Measurements from ENCODE around the gene KIF20B.

DNA sequence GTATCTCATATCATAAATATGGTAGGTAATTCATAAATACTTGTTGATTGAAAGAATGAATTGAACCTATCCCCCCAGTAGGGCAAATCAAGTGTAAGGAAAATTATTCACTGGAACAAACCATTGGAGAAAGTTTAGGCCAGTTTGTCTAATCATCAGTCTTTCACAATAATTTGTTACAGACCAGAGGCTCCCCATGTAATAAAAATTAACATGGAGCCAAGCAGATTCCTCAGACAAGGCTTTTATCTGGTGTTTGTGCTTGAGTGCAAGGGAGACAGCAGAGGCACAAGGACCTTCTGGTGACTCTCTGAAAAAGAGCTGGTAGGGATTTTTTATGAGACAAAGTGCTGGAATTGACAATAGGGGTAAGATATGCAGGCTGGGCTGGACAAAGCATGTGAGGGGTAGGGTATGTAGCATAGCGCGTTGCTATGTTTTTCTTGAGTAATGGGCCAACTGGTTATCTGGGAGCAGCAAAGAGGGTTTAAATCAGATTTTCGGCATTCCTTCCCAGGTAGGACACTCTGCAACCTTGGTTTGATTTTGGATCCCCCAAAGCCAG, 48.5 kb upstream of the KIF20B start:
- no peak for TF ChIP-seq POLR2A (IDR thresholded peaks at IDR 0.05)
- TF ChIP-seq, protein P1, sequence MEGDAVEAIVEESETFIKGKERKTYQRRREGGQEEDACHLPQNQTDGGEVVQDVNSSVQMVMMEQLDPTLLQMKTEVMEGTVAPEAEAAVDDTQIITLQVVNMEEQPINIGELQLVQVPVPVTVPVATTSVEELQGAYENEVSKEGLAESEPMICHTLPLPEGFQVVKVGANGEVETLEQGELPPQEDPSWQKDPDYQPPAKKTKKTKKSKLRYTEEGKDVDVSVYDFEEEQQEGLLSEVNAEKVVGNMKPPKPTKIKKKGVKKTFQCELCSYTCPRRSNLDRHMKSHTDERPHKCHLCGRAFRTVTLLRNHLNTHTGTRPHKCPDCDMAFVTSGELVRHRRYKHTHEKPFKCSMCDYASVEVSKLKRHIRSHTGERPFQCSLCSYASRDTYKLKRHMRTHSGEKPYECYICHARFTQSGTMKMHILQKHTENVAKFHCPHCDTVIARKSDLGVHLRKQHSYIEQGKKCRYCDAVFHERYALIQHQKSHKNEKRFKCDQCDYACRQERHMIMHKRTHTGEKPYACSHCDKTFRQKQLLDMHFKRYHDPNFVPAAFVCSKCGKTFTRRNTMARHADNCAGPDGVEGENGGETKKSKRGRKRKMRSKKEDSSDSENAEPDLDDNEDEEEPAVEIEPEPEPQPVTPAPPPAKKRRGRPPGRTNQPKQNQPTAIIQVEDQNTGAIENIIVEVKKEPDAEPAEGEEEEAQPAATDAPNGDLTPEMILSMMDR (IDR thresholded peaks at IDR 0.05): no peak

Measured in adrenal gland (tissue), 5 donors.